HT1080 (cell line): ENCODE results near the gene SAMD7. TPM values are rescaled to one million over a fixed set of nuclear protein-coding genes. Genes with fewer than 3 reads are reported as not detected.

ENCODE experiments used
- DNase-seq: peaks from one replicate; pipeline ENCODE4 v3.0.0-alpha.2; 2015; ENCODE audit warnings: low read depth
- polyA plus RNA-seq, 2 experiments: library from polyadenylated mRNA; depleted of rRNA; stranded (reverse); fragments of >200 nt; gene quantifications; 2 replicates each; pipeline ENCODE4 v1.2.3, GENCODE V29; 2015
- total RNA-seq: library from RNA; depleted of rRNA; stranded (reverse); fragments of >200 nt; shearing (Covaris generic); gene quantifications from 2 replicates; pipeline ENCODE4 v1.2.3, GENCODE V29; 2014; rRNA removed

SAMD7 gene
- total RNA-seq: not detected in 2 replicates
- polyA plus RNA-seq (2015; cell fraction: cytosol; rRNA removed): not detected in 2 replicates
- not detected in 2 replicates for polyA plus RNA-seq (2015; cell fraction: nucleus; rRNA removed)

GRCh38 chr3:169911272-169911671 is at the start of gene SAMD7:
SAMD7 (plus strand) TSS chr3:169911572; CDS start chr3:169919499, 7,927 bp downstream.
- no peak for DNase-seq

GRCh38 chr3:169861871-169862270 is 49.5 kb upstream of the SAMD7 start:
- no peak for DNase-seq

GRCh38 chr3:169863458-169863899 is 47.9 kb upstream of the SAMD7 start:
- peak; percentile 88 for DNase-seq

GRCh38 chr3:169864270-169864669 is 47.1 kb upstream of the SAMD7 start:
- no peak for DNase-seq

GRCh38 chr3:169865176-169865767 is 46.1 kb upstream of the SAMD7 start:
- DNase-seq: no peak

- DNase-seq: no peak
Observed at GRCh38 chr3:169867584-169868210, 43.7 kb upstream of the SAMD7 start.

GRCh38 chr3:169868369-169868768 is 43.0 kb upstream of the SAMD7 start:
- DNase-seq: no peak

- DNase-seq: no peak
Observed at GRCh38 chr3:169869484-169870220, 41.7 kb upstream of the SAMD7 start, which contains the start of gene LRRC31. LRRC31 (minus strand) TSS chr3:169869935; CDS start chr3:169869807, 128 bp downstream.

GRCh38 chr3:169871129-169871886 is 40.1 kb upstream of the SAMD7 start:
- DNase-seq: no peak

GRCh38 chr3:169879013-169879557 is 32.3 kb upstream of the SAMD7 start:
- DNase-seq: no peak

- no peak for DNase-seq
Observed at GRCh38 chr3:169879845-169880575, 31.4 kb upstream of the SAMD7 start.

GRCh38 chr3:169880576-169881250 is 30.7 kb upstream of the SAMD7 start:
- no peak for DNase-seq

GRCh38 chr3:169886671-169887070 is 24.7 kb upstream of the SAMD7 start:
- DNase-seq: no peak

- no peak for DNase-seq
Observed at GRCh38 chr3:169891886-169892285, 19.5 kb upstream of the SAMD7 start.

GRCh38 chr3:169894110-169894509 is 17.3 kb upstream of the SAMD7 start:
- DNase-seq: no peak

GRCh38 chr3:169895072-169895471 is 16.3 kb upstream of the SAMD7 start:
- DNase-seq: no peak

- no peak for DNase-seq
Observed at GRCh38 chr3:169897284-169897683, 14.1 kb upstream of the SAMD7 start.

- DNase-seq: no peak
Observed at GRCh38 chr3:169901453-169901852, 9.9 kb upstream of the SAMD7 start.

GRCh38 chr3:169905404-169905803 is 6.0 kb upstream of the SAMD7 start:
- DNase-seq: no peak

- no peak for DNase-seq
Observed at GRCh38 chr3:169907476-169907875, 3.9 kb upstream of the SAMD7 start.
